ENCODE data around the gene BGN. TPM values are rescaled to one million over a fixed set of nuclear protein-coding genes. Genes with fewer than 3 reads are reported as not detected.
A peak's percentile ranks its signal among the peaks of the same experiment; 100 is the strongest.

BGN gene
- total RNA-seq, 1 experiment from 2014 or later = not detected

DNA sequence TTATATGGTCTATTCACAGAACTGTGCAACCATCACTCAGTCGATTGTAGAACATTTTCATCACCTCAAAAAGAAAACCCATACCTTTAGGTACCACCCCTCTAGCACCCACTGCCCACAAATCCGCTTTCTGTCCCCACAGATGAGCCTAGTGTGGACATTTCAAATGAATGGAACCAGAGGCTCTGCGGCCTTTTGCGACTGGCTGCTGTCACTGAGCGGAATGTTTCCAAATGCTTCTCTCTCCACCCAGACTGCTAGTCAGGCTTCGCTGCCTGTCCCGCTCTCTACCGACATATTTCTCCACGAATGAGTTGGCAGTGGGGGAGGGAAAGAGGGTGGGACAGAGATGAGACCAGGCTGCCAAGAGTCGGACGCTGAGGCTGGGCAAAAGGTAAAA lies 1.7 kb upstream of the BGN start:
- Histone ChIP-seq H3K27me3 (ENCODE audit: low read length) (peaks cover 14% of the 10 kb centered on the region), H4K20me1 (ENCODE audit: low read length) (no peaks in the 10 kb centered on the region), H3K4me3 (ENCODE audit: low read length) (no peak overlapping the region), H3K9me2 (replicated peaks; ENCODE audit: low read length) (no peaks in the 10 kb centered on the region), H3K4me2 (ENCODE audit: low read length) (no peak overlapping the region), H3K9ac (ENCODE audit: low read length) (no peak overlapping the region), H3K36me3 (ENCODE audit: low read depth, low read length) (no peaks in the 10 kb centered on the region), H3F3A (ENCODE audit: low read length, unreplicated experiment) (no peaks in the 10 kb centered on the region), H3K27ac (ENCODE audit: low read length) (no peak overlapping the region), H2AFZ (ENCODE audit: low read length) (no peak overlapping the region), H3K4me1 (ENCODE audit: insufficient read depth, low read length) (peaks cover 5% of the 10 kb centered on the region; the same call in 1 of the 2 replicates), H3K79me2 (ENCODE audit: low read length) (no peaks in the 10 kb centered on the region), H3K9me3 (ENCODE audit: low read length) (no peaks in the 10 kb centered on the region)
- ChIA-PET CTCF (no interaction called here), POLR2A (ENCODE audit: unreplicated experiment) (no interaction called here)
- DNase-seq (no peak), ATAC-seq (no peak)
- intact Hi-C loops (cut with micrococcal nuclease) = no loop called here
- TF ChIP-seq, protein P1, sequence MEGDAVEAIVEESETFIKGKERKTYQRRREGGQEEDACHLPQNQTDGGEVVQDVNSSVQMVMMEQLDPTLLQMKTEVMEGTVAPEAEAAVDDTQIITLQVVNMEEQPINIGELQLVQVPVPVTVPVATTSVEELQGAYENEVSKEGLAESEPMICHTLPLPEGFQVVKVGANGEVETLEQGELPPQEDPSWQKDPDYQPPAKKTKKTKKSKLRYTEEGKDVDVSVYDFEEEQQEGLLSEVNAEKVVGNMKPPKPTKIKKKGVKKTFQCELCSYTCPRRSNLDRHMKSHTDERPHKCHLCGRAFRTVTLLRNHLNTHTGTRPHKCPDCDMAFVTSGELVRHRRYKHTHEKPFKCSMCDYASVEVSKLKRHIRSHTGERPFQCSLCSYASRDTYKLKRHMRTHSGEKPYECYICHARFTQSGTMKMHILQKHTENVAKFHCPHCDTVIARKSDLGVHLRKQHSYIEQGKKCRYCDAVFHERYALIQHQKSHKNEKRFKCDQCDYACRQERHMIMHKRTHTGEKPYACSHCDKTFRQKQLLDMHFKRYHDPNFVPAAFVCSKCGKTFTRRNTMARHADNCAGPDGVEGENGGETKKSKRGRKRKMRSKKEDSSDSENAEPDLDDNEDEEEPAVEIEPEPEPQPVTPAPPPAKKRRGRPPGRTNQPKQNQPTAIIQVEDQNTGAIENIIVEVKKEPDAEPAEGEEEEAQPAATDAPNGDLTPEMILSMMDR (conservative IDR thresholded peaks at IDR 0.05; ENCODE audit: low read depth, low read length) = no peak
- TF ChIP-seq EZH2 (IDR thresholded peaks at IDR 0.05; ENCODE audit: low read length, unreplicated experiment) (no peak), EZH2phosphoT487 (IDR thresholded peaks at IDR 0.05; ENCODE audit: borderline replicate concordance, low read length) (no peak)
- no TSS peak for BruUV-seq (replicated peaks)

DNA sequence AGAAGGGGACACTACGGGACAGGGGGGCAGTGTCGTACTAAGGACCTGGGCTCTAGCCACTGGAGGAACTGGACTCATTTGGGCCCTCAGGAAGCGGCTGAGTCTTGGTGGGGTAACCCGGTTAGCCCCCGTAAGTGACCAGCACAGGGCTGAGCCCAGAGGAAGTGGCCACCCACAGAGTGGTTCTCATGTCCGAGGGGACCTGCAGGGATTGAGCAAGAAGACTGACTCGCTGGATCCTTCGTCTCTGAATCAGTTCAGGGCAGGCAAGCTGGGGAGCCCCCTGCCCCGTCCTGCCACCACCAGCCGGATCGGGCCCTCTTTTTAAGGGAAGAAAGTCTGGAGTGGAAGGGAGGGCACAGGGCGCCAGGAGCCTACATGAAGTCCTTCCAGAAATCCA lies 719 bp upstream of the BGN start:
- Histone ChIP-seq H3K9me2 (replicated peaks; ENCODE audit: low read length) (no peaks in the 10 kb centered on the region), H3K4me3 (ENCODE audit: low read length) (no peak overlapping the region), H3K4me1 (ENCODE audit: insufficient read depth, low read length) (no peaks in the 10 kb centered on the region), H3K9me3 (ENCODE audit: low read length) (no peaks in the 10 kb centered on the region), H4K20me1 (ENCODE audit: low read length) (no peaks in the 10 kb centered on the region), H3F3A (ENCODE audit: low read length, unreplicated experiment) (no peaks in the 10 kb centered on the region), H2AFZ (ENCODE audit: low read length) (no peak overlapping the region), H3K27ac (ENCODE audit: low read length) (no peak overlapping the region), H3K36me3 (ENCODE audit: low read depth, low read length) (no peaks in the 10 kb centered on the region), H3K27me3 (ENCODE audit: low read length) (peaks cover 14% of the 10 kb centered on the region), H3K9ac (ENCODE audit: low read length) (no peak overlapping the region), H3K79me2 (ENCODE audit: low read length) (no peaks in the 10 kb centered on the region), H3K4me2 (ENCODE audit: low read length) (no peak overlapping the region)
- no peak for TF ChIP-seq EZH2phosphoT487 (IDR thresholded peaks at IDR 0.05; ENCODE audit: borderline replicate concordance, low read length)
- TF ChIP-seq, protein P1 (conservative IDR thresholded peaks at IDR 0.05; ENCODE audit: low read depth, low read length) = no peak
- TF ChIP-seq EZH2 (IDR thresholded peaks at IDR 0.05; ENCODE audit: low read length, unreplicated experiment) = no peak
- intact Hi-C loops (cut with micrococcal nuclease) = no loop called here
- no peak for ATAC-seq
- ChIA-PET CTCF (no interaction called here), POLR2A (ENCODE audit: unreplicated experiment) (no interaction called here)
- no TSS peak for BruUV-seq (replicated peaks)
- no peak for DNase-seq

DNA sequence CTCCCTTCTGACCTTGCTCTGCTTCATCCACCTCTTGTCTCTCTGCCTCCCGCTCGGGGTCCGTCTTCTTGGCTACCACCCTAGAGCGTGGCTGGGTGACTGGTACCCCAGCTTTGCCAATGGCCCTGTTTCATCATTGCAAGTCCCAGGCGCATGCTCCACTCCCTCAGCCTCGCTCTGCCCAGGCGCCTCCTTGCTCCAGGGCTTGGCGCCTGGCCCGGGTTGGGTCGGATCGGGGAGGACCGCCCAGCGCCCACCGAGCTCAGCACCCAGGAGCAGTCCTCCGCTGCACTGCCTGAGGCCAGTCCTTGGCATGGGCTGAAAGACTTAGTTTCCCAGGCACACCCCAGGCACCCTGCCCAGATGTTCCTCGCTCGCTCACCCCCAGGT lies 577 bp downstream of the BGN start:
- H3F3A ChIP-seq (ENCODE audit: low read length, unreplicated experiment) = no peaks in the 10 kb centered on the region
- H3K36me3 ChIP-seq (ENCODE audit: low read depth, low read length) = no peaks in the 10 kb centered on the region
- no peak overlapping the region for H2AFZ ChIP-seq (ENCODE audit: low read length)
- H3K9me3 ChIP-seq (ENCODE audit: low read length) = no peaks in the 10 kb centered on the region
- no peaks in the 10 kb centered on the region for H3K79me2 ChIP-seq (ENCODE audit: low read length)
- H3K9ac ChIP-seq (ENCODE audit: low read length) = no peak overlapping the region
- no peaks in the 10 kb centered on the region for H3K4me1 ChIP-seq (ENCODE audit: insufficient read depth, low read length)
- no peaks in the 10 kb centered on the region for H4K20me1 ChIP-seq (ENCODE audit: low read length)
- H3K4me2 ChIP-seq (ENCODE audit: low read length) = no peak overlapping the region
- no peak overlapping the region for H3K27ac ChIP-seq (ENCODE audit: low read length)
- ChIA-PET POLR2A (ENCODE audit: unreplicated experiment) (no interaction called here), CTCF (no interaction called here)
- TF ChIP-seq EZH2 (IDR thresholded peaks at IDR 0.05; ENCODE audit: low read length, unreplicated experiment) (no peak), EZH2phosphoT487 (IDR thresholded peaks at IDR 0.05; ENCODE audit: borderline replicate concordance, low read length) (no peak)
- TF ChIP-seq, protein P1 (conservative IDR thresholded peaks at IDR 0.05; ENCODE audit: low read depth, low read length) = no peak
- BruUV-seq (replicated peaks) = no TSS peak
- H3K9me2 ChIP-seq (replicated peaks; ENCODE audit: low read length) = no peaks in the 10 kb centered on the region
- DNase-seq (no peak), ATAC-seq (peak; percentile 23; the same call in 1 of the 2 replicates)
- intact Hi-C loops (cut with micrococcal nuclease) = no loop called here
- H3K27me3 ChIP-seq (ENCODE audit: low read length) = peaks cover 14% of the 10 kb centered on the region
- no peak overlapping the region for H3K4me3 ChIP-seq (ENCODE audit: low read length)
